Testis (tissue), 3 donors: ENCODE measurements around the gene HAUS8. TPM values are rescaled to one million over a fixed set of nuclear protein-coding genes. Genes with fewer than 3 reads are reported as not detected.

Experiments
- DNase-seq: peaks from one replicate; pipeline ENCODE4 v3.0.0-alpha.2; 2019
- H3K27ac ChIP-seq, 2 donors: fragments of 200-600 bp; sonication (generic); one replicate each; pipeline ENCODE4 v1.5.1; 2019
- H3K27me3 ChIP-seq: fragments of 200-600 bp; sonication (generic); one replicate; pipeline ENCODE4 v1.5.1; 2019
- H3K36me3 ChIP-seq: fragments of 200-600 bp; sonication (generic); one replicate; pipeline ENCODE4 v1.5.1; 2017; ENCODE audit warnings: low read depth; ENCODE audit errors: missing control alignments
- H3K4me1 ChIP-seq: fragments of 200-600 bp; sonication (generic); one replicate; pipeline ENCODE4 v1.5.1; 2019
- H3K4me3 ChIP-seq, 2 donors: fragments of 200-600 bp; sonication (generic); one replicate each; pipeline ENCODE4 v1.5.1; 2017 to 2019
- H3K9me3 ChIP-seq: fragments of 200-600 bp; sonication (generic); one replicate; pipeline ENCODE4 v1.5.1; 2017
- POLR2A ChIP-seq: fragments of 450-650 bp; IDR thresholded peaks from one replicate; pipeline ENCODE4 v1.6.1; 2017; ENCODE audit warnings: antibody characterized with exemption, mild to moderate bottlenecking, moderate library complexity
- WGBS, 2 donors: methylation state at CpG; one replicate each; pipeline ENCODE4 v1.1.5; 2018; 5-methylcytosine and 5-hydroxymethylcytosine counted together
- intact Hi-C: fragments of 100-400 bp; cut with DNase I; formaldehyde crosslinking; loops from one replicate; pipeline ENCODE4 v1.15.1; 2023; ENCODE audit warnings: low total_unique reads
- polyA plus RNA-seq: library from polyadenylated mRNA; stranded (reverse); fragments of 350-450 nt; fragmentation: Illumina TruSeq; extraction: RNeasy Lipid Tissue Mini Kit (QIAGEN cat#74804); gene quantifications from one replicate; pipeline ENCODE4 v1.2.3, GENCODE V29; 2014; ENCODE audit warnings: low read depth, low replicate concordance; ENCODE audit not compliant: insufficient read depth
- total RNA-seq, 2 donors: library from RNA; depleted of rRNA; stranded (reverse); fragments of >200 nt; gene quantifications; one replicate each; pipeline ENCODE4 v1.2.3, GENCODE V29; 2016
- TF ChIP-seq, protein P1 (sequence below), 3 experiments: fragments of 450-650 bp in 2 of 3; fragments of 200-600 bp in 1 of 3; sonication (generic) in 1 of 3; IDR thresholded peaks; one replicate each; pipeline ENCODE4 v1.5.1; 2016 to 2019; ENCODE audit warnings: antibody characterized with exemption in 3 of 3, mild to moderate bottlenecking in 2 of 3, moderate library complexity in 1 of 3

Gene HAUS8
- total and polyA plus RNA-seq, 3 donors from 2014 or later, result 20.0 to 29.7 (median 23.5) TPM

DNA sequence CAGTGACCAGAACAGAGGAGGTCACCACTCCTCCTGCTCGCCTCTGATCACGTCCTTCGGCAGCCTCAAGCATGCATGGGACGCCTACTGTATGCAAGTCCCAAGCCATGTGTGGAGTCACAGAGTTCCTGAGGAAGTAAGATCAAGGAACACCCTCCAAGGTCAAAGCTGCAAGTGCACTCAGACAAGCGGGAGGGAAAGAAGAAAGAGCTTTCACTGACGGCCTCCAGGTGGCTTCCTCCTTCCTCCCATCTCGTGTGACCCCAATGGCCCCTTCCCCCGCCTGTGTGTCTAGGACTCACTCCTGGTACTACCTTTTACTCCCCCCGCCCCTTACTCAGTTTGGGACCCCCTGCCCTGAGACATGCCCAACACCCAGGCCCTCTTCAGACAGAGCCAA, 6.1 kb downstream of the HAUS8 start:
- Histone ChIP-seq H3K27me3 (no peaks in the 10 kb centered on the region), H3K27ac (no peak overlapping the region), H3K9me3 (no peaks in the 10 kb centered on the region), H3K4me1 (peaks cover 6% of the 10 kb centered on the region), H3K36me3 (no peaks in the 10 kb centered on the region), H3K4me3 (no peak overlapping the region)
- intact Hi-C loops, result loop anchor here (10.0 kb wide), 1 partner anchor 216 kb away; the partner anchor contains the start of gene ANKLE1
- TF ChIP-seq POLR2A, result no peak
- TF ChIP-seq, protein P1, sequence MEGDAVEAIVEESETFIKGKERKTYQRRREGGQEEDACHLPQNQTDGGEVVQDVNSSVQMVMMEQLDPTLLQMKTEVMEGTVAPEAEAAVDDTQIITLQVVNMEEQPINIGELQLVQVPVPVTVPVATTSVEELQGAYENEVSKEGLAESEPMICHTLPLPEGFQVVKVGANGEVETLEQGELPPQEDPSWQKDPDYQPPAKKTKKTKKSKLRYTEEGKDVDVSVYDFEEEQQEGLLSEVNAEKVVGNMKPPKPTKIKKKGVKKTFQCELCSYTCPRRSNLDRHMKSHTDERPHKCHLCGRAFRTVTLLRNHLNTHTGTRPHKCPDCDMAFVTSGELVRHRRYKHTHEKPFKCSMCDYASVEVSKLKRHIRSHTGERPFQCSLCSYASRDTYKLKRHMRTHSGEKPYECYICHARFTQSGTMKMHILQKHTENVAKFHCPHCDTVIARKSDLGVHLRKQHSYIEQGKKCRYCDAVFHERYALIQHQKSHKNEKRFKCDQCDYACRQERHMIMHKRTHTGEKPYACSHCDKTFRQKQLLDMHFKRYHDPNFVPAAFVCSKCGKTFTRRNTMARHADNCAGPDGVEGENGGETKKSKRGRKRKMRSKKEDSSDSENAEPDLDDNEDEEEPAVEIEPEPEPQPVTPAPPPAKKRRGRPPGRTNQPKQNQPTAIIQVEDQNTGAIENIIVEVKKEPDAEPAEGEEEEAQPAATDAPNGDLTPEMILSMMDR (IDR thresholded peaks at IDR 0.05), result no peak
- DNase-seq, result no peak
- WGBS, 2 donors, result 50 to 77% methylated on average over 2 to 9 of the region's 9 CpGs

DNA sequence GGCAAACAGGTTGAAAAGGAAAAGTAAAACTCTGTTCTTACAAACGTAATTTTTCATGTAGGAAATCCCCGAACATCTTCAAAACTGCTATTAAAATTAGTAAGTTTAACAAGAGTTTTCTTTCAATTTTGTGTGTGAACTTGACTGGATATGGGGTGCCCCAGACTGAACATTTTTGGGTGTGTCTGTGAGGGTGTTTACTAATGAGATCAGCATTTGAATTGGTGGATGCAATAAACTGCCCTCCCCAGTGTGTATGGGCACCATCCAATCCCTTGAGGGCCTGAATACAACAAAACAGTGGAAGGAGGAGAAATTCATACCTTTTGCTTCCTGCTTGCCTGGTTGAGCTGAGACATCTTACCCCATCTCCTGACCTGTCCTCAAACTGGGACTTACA, 11.8 kb downstream of the HAUS8 start:
- intact Hi-C loops, result loop anchor here (10.0 kb wide), 1 partner anchor 221 kb away; the partner anchor contains the start of gene ANKLE1
- H3K4me1 ChIP-seq, result peaks cover 3% of the 10 kb centered on the region
- no peak overlapping the region for H3K27ac ChIP-seq
- no peaks in the 10 kb centered on the region for H3K9me3 ChIP-seq
- 88 to 94% methylated on average over 2 of the region's 2 CpGs for WGBS, 2 donors
- H3K36me3 ChIP-seq, result no peaks in the 10 kb centered on the region
- H3K27me3 ChIP-seq, result no peaks in the 10 kb centered on the region
- no peak for DNase-seq
- TF ChIP-seq, protein P1 (IDR thresholded peaks at IDR 0.05), result no peak
- no peak for TF ChIP-seq POLR2A
- no peak overlapping the region for H3K4me3 ChIP-seq

DNA sequence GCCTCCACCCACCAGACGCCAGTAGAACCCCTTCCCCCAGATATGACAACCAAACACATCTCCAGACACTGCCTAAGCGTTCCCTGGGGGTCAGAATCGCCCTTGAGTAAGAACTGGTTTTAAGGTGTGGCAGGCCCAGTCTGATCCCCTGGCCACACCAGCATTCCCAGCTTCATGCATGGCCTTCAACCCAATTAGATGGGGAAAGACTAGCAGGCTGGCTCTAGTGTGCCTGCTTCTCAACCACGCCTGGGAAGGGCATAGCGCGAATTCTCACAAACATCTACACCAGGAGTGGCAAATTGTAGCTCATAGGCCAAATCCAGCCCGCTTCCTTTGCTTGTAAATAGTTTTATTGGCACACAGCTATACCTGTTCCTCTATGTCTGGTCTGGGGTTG, 13.6 kb downstream of the HAUS8 start:
- 94 to 100% methylated on average over 7 of the region's 7 CpGs for WGBS, 2 donors
- H3K4me1 ChIP-seq, result no peaks in the 10 kb centered on the region
- H3K27me3 ChIP-seq, result no peaks in the 10 kb centered on the region
- no peaks in the 10 kb centered on the region for H3K9me3 ChIP-seq
- no peaks in the 10 kb centered on the region for H3K36me3 ChIP-seq
- H3K27ac ChIP-seq, result no peak overlapping the region
- H3K4me3 ChIP-seq, result no peak overlapping the region
- intact Hi-C loops, result loop anchor here (10.0 kb wide), 1 partner anchor 223 kb away; the partner anchor contains the start of gene ANKLE1
- TF ChIP-seq POLR2A, result no peak
- TF ChIP-seq, protein P1 (IDR thresholded peaks at IDR 0.05), result no peak
- DNase-seq, result no peak

DNA sequence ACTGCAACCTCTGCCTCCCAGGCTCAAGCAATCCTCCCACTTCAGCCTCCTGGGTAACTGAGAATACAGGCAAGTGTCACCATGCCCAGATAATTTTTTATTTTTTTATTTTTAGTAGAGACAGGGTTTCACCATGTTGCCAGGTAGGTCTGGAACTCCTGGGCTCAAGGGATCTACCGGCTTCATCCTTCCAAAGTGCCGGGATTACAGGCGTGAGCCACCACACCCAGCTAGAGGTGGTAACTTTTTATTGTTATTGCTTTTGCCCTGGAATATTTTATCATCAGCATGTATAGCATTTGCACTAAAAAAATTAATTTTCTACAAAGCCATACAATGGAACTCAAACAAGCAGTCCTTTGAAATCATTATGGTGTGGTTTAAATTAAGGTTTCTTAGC, 14.0 kb downstream of the HAUS8 start:
- H3K27ac ChIP-seq, result no peak overlapping the region
- no peaks in the 10 kb centered on the region for H3K4me1 ChIP-seq
- DNase-seq, result no peak
- 96 to 98% methylated on average over 3 of the region's 3 CpGs for WGBS, 2 donors
- no peak for TF ChIP-seq POLR2A
- TF ChIP-seq, protein P1 (IDR thresholded peaks at IDR 0.05), result no peak
- no peaks in the 10 kb centered on the region for H3K9me3 ChIP-seq
- no peaks in the 10 kb centered on the region for H3K27me3 ChIP-seq
- intact Hi-C loops, result loop anchor here (10.0 kb wide), 1 partner anchor 224 kb away; the partner anchor contains the start of gene ANKLE1
- H3K4me3 ChIP-seq, result no peak overlapping the region
- no peaks in the 10 kb centered on the region for H3K36me3 ChIP-seq

DNA sequence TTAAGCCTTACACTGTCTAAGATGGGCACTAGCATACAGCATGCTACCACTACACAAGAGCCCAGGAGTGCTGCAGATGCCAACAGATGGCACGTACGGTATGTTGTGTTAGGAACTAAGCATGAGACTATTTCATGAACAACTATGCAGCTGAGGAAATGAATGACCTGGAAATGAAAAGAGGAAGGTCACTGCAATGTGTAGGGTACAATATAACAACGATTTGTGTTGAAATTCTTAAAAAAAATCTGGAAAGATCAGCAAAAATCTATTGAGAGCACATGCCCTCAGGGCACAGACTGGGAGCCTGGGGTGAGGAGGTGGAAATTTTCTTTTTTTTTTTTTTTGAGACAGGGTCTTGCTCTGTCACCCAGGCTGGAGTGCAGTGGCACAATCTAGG, 14.4 kb downstream of the HAUS8 start:
- 94 to 95% methylated on average over 3 of the region's 3 CpGs for WGBS, 2 donors
- Histone ChIP-seq H3K4me3 (no peak overlapping the region), H3K9me3 (no peaks in the 10 kb centered on the region), H3K27ac (no peak overlapping the region), H3K27me3 (no peaks in the 10 kb centered on the region), H3K36me3 (no peaks in the 10 kb centered on the region), H3K4me1 (no peaks in the 10 kb centered on the region)
- no peak for DNase-seq
- TF ChIP-seq, protein P1 (IDR thresholded peaks at IDR 0.05), result no peak
- TF ChIP-seq POLR2A, result no peak
- intact Hi-C loops, result loop anchor here (10.0 kb wide), 1 partner anchor 224 kb away; the partner anchor contains the start of gene ANKLE1
